K562 (cell line): ENCODE results near the gene ESPN. TPM values are rescaled to one million over a fixed set of nuclear protein-coding genes. Genes with fewer than 3 reads are reported as not detected.

Experiments used
- CTBP1 ChIP-seq: fragments of 450-650 bp; IDR thresholded peaks from 2 replicates; pipeline ENCODE4 v1.6.1; 2016; ENCODE audit warnings: borderline replicate concordance
- FOS ChIP-seq: IDR thresholded peaks from 3 replicates; pipeline ENCODE4 v1.6.1; 2011; ENCODE audit not compliant: insufficient read length; ENCODE audit errors: extremely low read depth
- IRF2 ChIP-seq: sonication (generic); formaldehyde crosslinking; IDR thresholded peaks from 2 replicates; pipeline ENCODE4 v1.8.1; 2022; ENCODE audit warnings: mild to moderate bottlenecking, missing genetic modification reagents
- MED1 ChIP-seq: sonication (generic); formaldehyde crosslinking; IDR thresholded peaks from 2 replicates; pipeline ENCODE4 v1.8.1; 2023; ENCODE audit warnings: missing genetic modification reagents, borderline replicate concordance
- NR2C2 ChIP-seq, 2 experiments: fragments of 200-800 bp in 1 of 2; sonication (Bioruptor generic) in 1 of 2; sonication (generic) in 1 of 2; formaldehyde crosslinking in 1 of 2; IDR thresholded peaks; 2 replicates each; pipeline versions ENCODE4 v1.6.1 to v1.8.0; 2016 to 2022; ENCODE audit warnings: mild to moderate bottlenecking in 1 of 2, missing compliant biosample characterization in 1 of 2, missing genetic modification characterization in 1 of 2, missing genetic modification reagents in 1 of 2
- RAD51 ChIP-seq: fragments of 450-650 bp; IDR thresholded peaks from 2 replicates; pipeline ENCODE4 v1.7.1; 2016; ENCODE audit warnings: low read depth, mild to moderate bottlenecking, borderline replicate concordance
- VEZF1 ChIP-seq: fragments of 200-800 bp; sonication (Bioruptor generic); IDR thresholded peaks from 2 replicates; pipeline ENCODE4 v1.6.1; 2017; ENCODE audit warnings: missing genetic modification characterization, missing compliant biosample characterization
- ZBTB40 ChIP-seq, 2 experiments: fragments of 450-650 bp in 1 of 2; sonication (generic) in 1 of 2; formaldehyde crosslinking in 1 of 2; IDR thresholded peaks; 2 replicates each; pipeline versions ENCODE4 v1.7.1 to v1.9.0; 2016 to 2022; ENCODE audit warnings: inconsistent platforms in 1 of 2, mild to moderate bottlenecking in 1 of 2, missing genetic modification reagents in 1 of 2
- ZNF23 ChIP-seq: fragments of 250-450 bp; sonication (Bioruptor Pico); IDR thresholded peaks from 2 replicates; pipeline ENCODE4 v1.4.0; 2020; ENCODE audit warnings: mild to moderate bottlenecking
- polyA plus RNA-seq, 8 experiments: library from polyadenylated mRNA; depleted of rRNA in 4 of 8; stranded (reverse) in 5 of 8; unstranded in 3 of 8; fragments of >200 nt; fragmentation: Nextera tagmentation in 2 of 8; fragmentation: Illumina TruSeq in 1 of 8; extraction: Ambion mirVana in 2 of 8; extraction: Trizol in 1 of 8; gene quantifications; 2 replicates each; pipeline versions ENCODE4 v1.2.1 to v1.2.3, GENCODE V29; 2011 to 2014; ENCODE audit warnings: inconsistent platforms in 1 of 8, missing spikeins in 1 of 8
- total RNA-seq, 7 experiments: library from RNA; depleted of rRNA in 6 of 7; stranded (reverse); fragments of >200 nt in 6 of 7; fragmentation: Illumina TruSeq in 2 of 7; extraction: Trizol in 2 of 7; gene quantifications; 2 replicates each; pipeline versions ENCODE4 v1.2.1 to v1.2.3, GENCODE V29; 2011 to 2021; ENCODE audit warnings: low replicate concordance in 1 of 7
- TF ChIP-seq, protein P1 (sequence below): fragments of 250-450 bp; sonication (Bioruptor Pico); IDR thresholded peaks from 2 replicates; pipeline ENCODE4 v1.4.0; 2020
- TF ChIP-seq, protein P2 (sequence below): sonication (generic); formaldehyde crosslinking; IDR thresholded peaks from 2 replicates; pipeline ENCODE4 v1.8.1; 2023; ENCODE audit warnings: mild to moderate bottlenecking, missing genetic modification reagents

ESPN gene
- total and polyA plus RNA-seq, 9 of the 15 experiments (the other 6 are each of a cell fraction or from before 2014, with no cell fraction given), result 0.07 to 1.2 (median 0.45) TPM; not detected in 3

DNA sequence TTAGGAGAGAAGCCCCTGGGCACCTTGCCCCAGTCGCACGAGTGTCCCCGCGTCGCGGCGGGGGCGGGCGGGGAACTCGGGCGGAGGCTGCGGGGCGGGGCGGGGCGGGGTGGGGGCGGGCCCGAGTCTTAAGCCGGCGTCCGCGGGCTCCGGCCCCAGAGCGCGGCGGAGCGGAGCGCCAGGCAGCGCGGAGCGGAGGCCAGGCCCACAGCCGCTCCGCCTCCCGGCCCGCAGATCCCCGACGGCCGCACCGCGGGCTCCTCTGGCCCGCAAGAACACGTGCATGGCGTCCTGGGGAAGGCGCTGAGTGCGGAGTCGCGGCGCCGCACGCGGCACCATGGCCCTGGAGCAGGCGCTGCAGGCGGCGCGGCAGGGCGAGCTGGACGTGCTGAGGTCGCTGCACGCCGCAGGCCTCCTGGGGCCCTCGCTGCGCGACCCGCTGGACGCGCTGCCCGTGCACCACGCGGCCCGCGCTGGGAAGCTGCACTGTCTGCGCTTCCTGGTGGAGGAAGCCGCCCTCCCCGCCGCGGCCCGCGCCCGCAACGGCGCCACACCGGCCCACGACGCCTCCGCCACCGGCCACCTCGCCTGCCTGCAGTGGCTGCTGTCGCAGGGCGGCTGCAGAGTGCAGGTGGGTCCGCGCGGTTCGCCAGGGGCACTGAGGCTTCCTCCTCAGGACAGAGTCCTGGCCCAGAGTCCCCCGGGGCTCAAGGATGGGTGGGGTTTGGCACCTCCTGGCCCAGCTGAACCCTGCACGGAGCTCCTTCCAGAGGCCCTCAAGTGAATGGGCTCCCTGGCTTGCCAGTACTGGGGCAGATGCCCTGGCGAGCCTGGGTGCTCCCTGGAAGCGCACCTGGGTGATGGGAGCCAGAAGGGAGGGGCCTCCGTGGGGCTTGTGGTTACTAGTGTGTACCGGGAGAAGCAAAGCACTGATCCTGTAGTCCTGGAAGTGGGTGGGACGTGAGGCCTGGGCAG, at the start of gene ESPN (continued):
- peak; percentile 53; the same call in 1 of the 2 replicates for TF ChIP-seq IRF2 (CRISPR knock-in tag)
- no peak for TF ChIP-seq FOS
- no peak; the same call in 1 of the 2 replicates for TF ChIP-seq MED1 (CRISPR knock-in tag)
- no peak for TF ChIP-seq NR2C2 (CRISPR knock-in tag; IDR thresholded peaks at IDR 0.05)
- no peak for TF ChIP-seq NR2C2 (tag; IDR thresholded peaks at IDR 0.05)
- TF ChIP-seq, protein P1, sequence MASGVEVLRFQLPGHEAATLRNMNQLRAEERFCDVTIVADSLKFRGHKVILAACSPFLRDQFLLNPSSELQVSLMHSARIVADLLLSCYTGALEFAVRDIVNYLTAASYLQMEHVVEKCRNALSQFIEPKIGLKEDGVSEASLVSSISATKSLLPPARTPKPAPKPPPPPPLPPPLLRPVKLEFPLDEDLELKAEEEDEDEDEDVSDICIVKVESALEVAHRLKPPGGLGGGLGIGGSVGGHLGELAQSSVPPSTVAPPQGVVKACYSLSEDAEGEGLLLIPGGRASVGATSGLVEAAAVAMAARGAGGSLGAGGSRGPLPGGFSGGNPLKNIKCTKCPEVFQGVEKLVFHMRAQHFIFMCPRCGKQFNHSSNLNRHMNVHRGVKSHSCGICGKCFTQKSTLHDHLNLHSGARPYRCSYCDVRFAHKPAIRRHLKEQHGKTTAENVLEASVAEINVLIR, result no peak
- TF ChIP-seq VEZF1 (CRISPR knock-in tag), result peak; percentile 77
- no peak for TF ChIP-seq RAD51
- TF ChIP-seq CTBP1, result peak; percentile 77; the same call in 1 of the 2 replicates
- no peak for TF ChIP-seq ZNF23 (CRISPR knock-in tag)
- TF ChIP-seq, protein P2, sequence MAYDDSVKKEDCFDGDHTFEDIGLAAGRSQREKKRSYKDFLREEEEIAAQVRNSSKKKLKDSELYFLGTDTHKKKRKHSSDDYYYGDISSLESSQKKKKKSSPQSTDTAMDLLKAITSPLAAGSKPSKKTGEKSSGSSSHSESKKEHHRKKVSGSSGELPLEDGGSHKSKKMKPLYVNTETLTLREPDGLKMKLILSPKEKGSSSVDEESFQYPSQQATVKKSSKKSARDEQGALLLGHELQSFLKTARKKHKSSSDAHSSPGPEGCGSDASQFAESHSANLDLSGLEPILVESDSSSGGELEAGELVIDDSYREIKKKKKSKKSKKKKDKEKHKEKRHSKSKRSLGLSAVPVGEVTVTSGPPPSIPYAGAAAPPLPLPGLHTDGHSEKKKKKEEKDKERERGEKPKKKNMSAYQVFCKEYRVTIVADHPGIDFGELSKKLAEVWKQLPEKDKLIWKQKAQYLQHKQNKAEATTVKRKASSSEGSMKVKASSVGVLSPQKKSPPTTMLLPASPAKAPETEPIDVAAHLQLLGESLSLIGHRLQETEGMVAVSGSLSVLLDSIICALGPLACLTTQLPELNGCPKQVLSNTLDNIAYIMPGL (CRISPR knock-in tag), result no peak
- no peak for TF ChIP-seq ZBTB40 (IDR thresholded peaks at IDR 0.05)
- no peak for TF ChIP-seq ZBTB40 (CRISPR knock-in tag; IDR thresholded peaks at IDR 0.05)
